Activated T-cell treated with anti-CD3 and anti-CD28 coated beads, Interleukin-2, amount 50 U/mL, for 4 hours (primary cell): ENCODE data around the gene RASSF10. TPM values are rescaled to one million over a fixed set of nuclear protein-coding genes. Genes with fewer than 3 reads are reported as not detected.

ENCODE experiments used
- ATAC-seq, 2 donors: fragments of 200-7000 bp; cut with Tn5 transposase; one replicate each; pipeline ENCODE4 v1.10.0; 2021
- DNase-seq: peaks from one replicate; pipeline ENCODE4 v3.0.0-alpha.2; 2020
- H3K27me3 Mint-ChIP-seq: one replicate; pipeline ENCODE4 v1.8.0; 2021; ENCODE audit warnings: low read depth, mixed read lengths
- H3K36me3 Mint-ChIP-seq: one replicate; pipeline ENCODE4 v1.8.0; 2022; ENCODE audit warnings: mixed read lengths; ENCODE audit not compliant: insufficient read depth
- H3K4me1 Mint-ChIP-seq: one replicate; pipeline ENCODE4 v1.8.0; 2021; ENCODE audit warnings: low read depth, mixed read lengths
- H3K4me3 Mint-ChIP-seq: one replicate; pipeline ENCODE4 v1.8.0; 2021; ENCODE audit warnings: mild to moderate bottlenecking, moderate library complexity, mixed read lengths
- H3K9me3 Mint-ChIP-seq: one replicate; pipeline ENCODE4 v1.8.0; 2021; ENCODE audit warnings: mixed read lengths
- total RNA-seq, 3 donors: library from RNA; stranded (reverse); gene quantifications; one replicate each; pipeline ENCODE4 v1.2.1, GENCODE V29; 2021

Gene RASSF10
- total RNA-seq, 3 donors from 2014 or later = not detected

DNA sequence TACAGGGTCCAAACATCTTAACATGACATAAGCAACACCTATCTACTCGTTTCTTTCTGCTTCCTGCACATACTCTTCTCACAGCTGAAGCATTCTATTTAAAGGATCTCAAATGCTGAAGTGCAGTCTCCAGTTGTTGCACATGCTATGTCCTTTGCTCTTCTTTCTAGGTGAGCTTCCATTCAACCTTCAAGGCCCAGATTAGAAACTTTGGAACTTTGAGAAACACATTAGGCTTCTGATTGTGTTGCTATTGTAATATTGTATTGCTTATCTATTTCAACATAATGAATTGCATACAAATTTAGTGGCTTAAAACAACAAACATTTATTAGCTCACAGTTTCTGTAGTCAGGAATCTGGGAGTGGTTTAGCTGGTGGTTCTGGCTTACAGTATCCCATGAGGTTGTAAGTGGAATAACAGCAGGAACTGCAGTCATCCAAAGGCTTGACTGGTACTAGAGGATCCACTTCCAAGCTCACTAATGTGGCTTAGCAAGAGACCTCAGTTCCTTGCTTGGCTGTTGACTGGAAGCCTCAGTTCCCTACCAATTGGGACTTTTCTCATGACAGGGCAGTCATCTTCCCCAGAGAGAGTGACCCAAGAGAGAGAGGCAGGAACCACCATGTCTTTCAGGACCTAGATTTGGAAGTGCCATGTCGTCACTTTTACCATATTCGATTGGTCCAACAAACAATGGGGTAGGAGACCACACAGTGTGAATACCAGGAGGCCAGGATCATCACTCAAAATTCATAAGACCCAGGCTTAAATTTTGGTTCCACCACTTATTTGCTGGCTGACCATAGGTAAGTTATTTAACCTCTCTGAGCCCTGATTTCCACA is 27.2 kb upstream of the RASSF10 start:
- H3K4me3 Mint-ChIP-seq = no peak overlapping the region
- ATAC-seq = no peak
- no peak for DNase-seq
- no peaks in the 10 kb centered on the region for H3K4me1 Mint-ChIP-seq
- H3K9me3 Mint-ChIP-seq = no peaks in the 10 kb centered on the region
- peaks cover 12% of the 10 kb centered on the region for H3K27me3 Mint-ChIP-seq
- H3K36me3 Mint-ChIP-seq = no peaks in the 10 kb centered on the region

DNA sequence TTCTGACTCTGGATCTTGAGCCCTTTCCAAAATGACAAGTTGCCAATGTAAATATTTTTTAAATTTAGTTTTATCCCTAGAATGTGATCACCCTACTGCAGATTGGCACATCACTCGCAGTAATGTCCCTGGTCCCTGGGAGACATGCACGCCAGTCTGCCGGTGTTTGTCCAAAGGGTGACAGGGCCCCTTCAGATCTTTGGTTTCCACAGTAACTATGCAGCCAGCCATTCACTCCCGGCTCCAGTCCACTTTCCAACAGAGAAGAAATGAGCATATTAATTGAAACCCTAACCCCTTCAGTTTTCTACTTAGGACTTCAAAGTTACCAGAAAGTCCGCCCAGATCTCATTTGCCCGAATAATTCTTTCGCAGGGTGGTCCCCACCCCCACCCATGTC is 25.8 kb upstream of the RASSF10 start:
- no peaks in the 10 kb centered on the region for H3K9me3 Mint-ChIP-seq
- no peak overlapping the region for H3K4me3 Mint-ChIP-seq
- no peaks in the 10 kb centered on the region for H3K4me1 Mint-ChIP-seq
- ATAC-seq = no peak
- no peak for DNase-seq
- peaks cover 12% of the 10 kb centered on the region for H3K27me3 Mint-ChIP-seq
- no peaks in the 10 kb centered on the region for H3K36me3 Mint-ChIP-seq

DNA sequence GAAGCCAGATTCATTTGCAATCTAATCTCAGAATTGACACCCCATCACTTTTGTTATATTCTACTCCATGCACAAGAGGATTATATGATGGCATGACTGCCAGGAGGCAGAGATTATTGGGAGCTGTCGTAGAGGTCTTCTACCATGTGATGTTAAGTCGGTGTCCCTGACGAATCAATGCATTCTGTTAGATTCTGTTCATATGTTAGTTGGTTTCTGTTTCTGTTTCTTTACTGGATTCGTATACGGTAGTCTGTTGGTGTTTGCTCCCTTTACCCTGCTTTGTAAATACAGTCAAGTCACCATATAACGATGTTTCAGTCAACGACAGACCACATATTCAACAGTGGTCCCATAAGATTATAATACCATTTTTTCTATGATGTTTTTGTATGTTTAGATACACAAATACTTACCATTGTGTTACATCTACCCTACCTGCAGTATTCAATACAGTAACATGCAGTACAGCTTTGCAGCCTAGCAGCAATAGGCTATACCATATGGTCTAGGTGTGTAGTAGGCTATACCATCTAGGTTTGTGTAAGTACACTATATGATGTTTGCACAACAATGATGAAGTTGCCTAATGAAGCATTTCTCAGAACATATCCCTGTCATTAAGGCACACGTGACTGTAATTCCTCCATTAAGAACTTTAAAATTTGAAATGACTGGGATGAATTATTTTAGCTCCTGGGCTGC is 22.8 kb upstream of the RASSF10 start:
- Mint-ChIP-seq H3K4me1 (no peaks in the 10 kb centered on the region), H3K27me3 (peaks cover 7% of the 10 kb centered on the region), H3K9me3 (no peaks in the 10 kb centered on the region), H3K4me3 (no peak overlapping the region), H3K36me3 (no peaks in the 10 kb centered on the region)
- ATAC-seq (no peak), DNase-seq (no peak)

DNA sequence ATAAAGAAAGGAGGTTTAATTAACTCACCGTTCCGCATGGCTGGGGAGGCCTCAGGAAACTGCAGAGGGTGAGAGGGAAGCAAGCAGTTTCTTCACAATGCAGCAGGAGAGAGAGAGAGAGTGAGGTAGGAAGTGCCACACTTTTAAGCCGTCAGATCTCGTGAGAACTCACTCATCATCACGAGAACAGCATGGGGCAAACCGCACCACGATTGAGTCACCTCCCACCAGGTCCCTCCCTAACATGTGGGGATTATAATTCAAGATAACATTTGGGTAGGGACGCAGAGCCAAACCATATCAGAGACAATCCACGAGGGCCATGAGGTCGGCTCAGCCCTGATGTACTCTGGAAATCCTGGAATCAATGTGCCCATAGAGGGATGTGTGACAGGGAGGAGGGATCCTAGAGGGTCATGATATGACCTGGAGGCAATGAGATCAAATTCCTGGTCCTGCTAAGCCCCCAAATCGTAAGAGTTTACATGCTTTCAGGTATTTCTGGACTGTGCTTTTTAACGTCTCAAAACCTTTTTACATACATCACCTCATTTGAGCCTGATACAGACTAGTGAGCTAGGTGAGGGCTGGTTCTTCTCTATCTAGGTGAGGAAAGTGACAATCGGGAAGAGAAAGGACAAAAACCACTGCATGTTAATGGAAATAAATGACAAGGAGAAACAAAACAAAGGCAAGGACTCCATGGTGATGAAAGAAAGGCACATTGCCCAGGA is 19.5 kb upstream of the RASSF10 start:
- Mint-ChIP-seq H3K4me3 (no peak overlapping the region), H3K4me1 (no peaks in the 10 kb centered on the region), H3K36me3 (no peaks in the 10 kb centered on the region), H3K9me3 (no peaks in the 10 kb centered on the region), H3K27me3 (peaks cover 5% of the 10 kb centered on the region)
- ATAC-seq (no peak), DNase-seq (no peak)

DNA sequence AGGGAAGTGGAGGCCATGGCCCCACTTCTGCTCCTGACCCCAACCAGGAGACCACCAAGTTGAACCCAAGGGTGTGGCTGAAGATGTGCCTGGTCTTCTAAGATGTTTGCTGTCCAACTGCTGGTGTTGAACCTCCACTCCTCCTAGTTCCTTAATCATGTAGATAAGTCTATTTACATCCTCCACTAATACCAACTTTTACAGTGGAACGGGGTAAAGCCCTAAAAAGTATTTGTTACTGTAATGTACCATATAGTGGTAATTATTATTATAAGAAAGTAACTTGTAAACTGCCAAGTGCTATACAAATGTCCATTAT is 19.0 kb upstream of the RASSF10 start:
- Mint-ChIP-seq H3K9me3 (no peaks in the 10 kb centered on the region), H3K4me1 (no peaks in the 10 kb centered on the region), H3K27me3 (peaks cover 5% of the 10 kb centered on the region), H3K4me3 (no peak overlapping the region), H3K36me3 (no peaks in the 10 kb centered on the region)
- DNase-seq = no peak
- no peak for ATAC-seq

DNA sequence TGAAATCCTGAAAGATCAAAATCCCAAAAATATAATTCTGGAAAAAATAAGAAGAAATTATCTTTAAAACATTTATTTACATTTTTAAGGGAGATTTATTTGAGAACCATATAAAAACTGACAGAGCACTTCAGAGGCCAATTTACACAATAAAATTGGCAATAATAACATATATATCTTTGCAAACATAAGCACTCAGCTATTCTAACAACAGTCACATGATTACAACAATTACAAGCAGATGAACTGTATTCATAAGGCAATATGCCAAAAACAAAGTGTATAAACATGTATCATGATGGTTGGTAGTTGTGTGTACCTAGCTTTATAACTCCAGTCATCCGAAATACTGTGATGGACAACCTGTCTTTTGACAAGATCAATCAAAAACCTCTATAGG is 17.7 kb upstream of the RASSF10 start:
- no peak for DNase-seq
- Mint-ChIP-seq H3K4me3 (no peak overlapping the region), H3K9me3 (no peaks in the 10 kb centered on the region), H3K36me3 (no peaks in the 10 kb centered on the region), H3K4me1 (no peaks in the 10 kb centered on the region), H3K27me3 (no peaks in the 10 kb centered on the region)
- no peak for ATAC-seq

DNA sequence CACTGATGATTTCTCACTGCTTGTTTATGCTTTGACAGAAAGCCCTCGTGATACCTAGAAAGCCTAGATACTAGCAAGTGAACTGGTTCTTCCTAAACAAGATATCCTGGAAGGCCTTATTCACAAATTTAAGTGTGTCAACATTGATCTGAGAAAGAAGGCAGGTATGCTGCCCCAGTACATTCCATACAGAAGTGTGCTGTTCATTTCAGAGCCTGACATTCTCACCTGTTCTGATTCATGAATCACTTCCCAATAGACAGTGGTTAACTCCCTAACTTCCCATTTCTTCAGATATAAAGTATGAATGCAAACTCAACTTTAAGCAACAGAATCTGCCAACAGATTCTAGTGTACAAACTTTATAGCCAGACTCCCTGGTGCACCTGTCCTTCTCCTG is 15.5 kb upstream of the RASSF10 start:
- H3K27me3 Mint-ChIP-seq = no peaks in the 10 kb centered on the region
- no peaks in the 10 kb centered on the region for H3K4me1 Mint-ChIP-seq
- no peaks in the 10 kb centered on the region for H3K9me3 Mint-ChIP-seq
- DNase-seq = no peak
- H3K4me3 Mint-ChIP-seq = no peak overlapping the region
- ATAC-seq = no peak
- no peaks in the 10 kb centered on the region for H3K36me3 Mint-ChIP-seq

DNA sequence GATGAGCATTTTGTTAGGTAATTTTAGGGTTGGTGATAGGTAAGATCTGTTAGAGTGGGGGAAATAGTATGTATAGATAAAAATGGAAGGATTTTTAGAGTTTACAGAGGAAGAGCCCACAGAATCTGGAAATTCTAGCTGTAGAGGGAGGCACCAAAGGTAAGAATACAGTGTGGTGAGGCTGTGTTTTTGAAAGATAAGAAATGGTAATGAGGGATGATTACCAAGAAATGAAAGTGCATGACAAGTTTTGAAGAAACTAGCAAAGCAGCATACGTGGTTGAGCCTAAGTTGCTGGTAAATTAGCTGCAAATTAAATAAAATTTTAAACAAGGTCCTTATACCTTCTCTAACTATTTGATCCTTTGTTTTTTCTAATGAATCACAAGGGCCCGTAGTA is 14.6 kb upstream of the RASSF10 start:
- Mint-ChIP-seq H3K4me1 (no peaks in the 10 kb centered on the region), H3K9me3 (no peaks in the 10 kb centered on the region), H3K36me3 (no peaks in the 10 kb centered on the region), H3K4me3 (no peak overlapping the region), H3K27me3 (no peaks in the 10 kb centered on the region)
- DNase-seq = no peak
- ATAC-seq = no peak

DNA sequence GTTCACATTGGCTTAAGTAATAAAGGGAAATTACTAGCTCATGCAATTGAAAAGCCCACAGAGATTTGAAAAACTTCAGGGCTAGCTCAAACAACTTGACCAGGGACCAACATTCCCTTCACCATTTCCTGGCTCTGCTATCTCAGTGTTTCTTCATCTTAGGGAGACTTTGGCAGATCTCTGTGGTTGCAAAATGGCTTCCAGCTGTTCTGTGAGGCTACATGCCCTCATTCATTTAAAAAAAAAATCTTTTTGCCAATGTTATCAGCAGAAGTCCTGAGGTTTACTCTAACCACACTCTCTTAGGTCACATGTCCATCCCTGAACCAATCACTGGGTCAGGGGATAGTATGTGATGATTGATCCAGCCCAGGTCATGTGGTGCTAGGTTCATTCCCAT is 13.9 kb upstream of the RASSF10 start:
- no peak for DNase-seq
- H3K36me3 Mint-ChIP-seq = no peaks in the 10 kb centered on the region
- H3K4me1 Mint-ChIP-seq = no peaks in the 10 kb centered on the region
- no peak for ATAC-seq
- no peaks in the 10 kb centered on the region for H3K9me3 Mint-ChIP-seq
- no peak overlapping the region for H3K4me3 Mint-ChIP-seq
- peaks cover under 1% of the 10 kb centered on the region for H3K27me3 Mint-ChIP-seq

DNA sequence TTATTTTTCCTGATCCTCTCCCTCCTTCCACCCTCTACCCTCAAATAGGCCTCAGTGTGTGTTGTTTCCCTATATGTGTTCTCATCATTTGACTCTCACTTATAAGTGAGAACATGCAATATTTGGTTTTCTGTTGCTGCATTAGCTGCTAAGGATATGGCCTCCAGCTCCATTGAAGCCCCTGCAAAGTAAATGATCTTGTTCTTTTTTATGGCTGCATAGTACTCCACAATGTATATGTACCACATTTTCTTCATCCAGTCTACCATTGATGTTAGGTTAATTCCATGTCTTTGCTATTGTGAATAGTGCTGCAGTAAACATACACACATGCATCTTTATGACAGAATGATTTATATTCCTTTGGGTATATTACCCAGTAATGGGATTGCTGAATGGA is 13.3 kb upstream of the RASSF10 start:
- no peaks in the 10 kb centered on the region for H3K36me3 Mint-ChIP-seq
- ATAC-seq (no peak), DNase-seq (no peak)
- peaks cover 4% of the 10 kb centered on the region for H3K27me3 Mint-ChIP-seq
- H3K4me1 Mint-ChIP-seq = no peaks in the 10 kb centered on the region
- H3K9me3 Mint-ChIP-seq = no peaks in the 10 kb centered on the region
- no peak overlapping the region for H3K4me3 Mint-ChIP-seq

DNA sequence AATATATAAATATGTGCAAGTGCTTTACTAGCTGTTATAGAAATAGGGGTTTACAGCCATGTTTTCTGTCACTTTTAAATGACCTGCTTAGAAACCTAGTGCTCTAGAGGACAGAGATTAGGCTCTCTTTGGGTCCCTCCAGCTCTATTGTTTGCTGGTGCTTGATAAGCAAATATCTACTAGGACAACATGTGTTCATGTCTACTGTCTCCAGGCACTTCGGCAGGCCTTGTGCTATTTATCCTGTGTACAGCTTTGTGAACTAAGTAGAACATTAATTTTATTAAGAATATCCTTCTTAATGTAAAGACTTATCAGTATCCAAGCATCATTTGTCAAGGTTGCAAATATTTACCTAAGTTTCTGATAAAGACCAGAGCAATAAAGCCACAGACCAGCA is 11.9 kb upstream of the RASSF10 start:
- peaks cover 10% of the 10 kb centered on the region for H3K27me3 Mint-ChIP-seq
- no peaks in the 10 kb centered on the region for H3K9me3 Mint-ChIP-seq
- DNase-seq (no peak), ATAC-seq (no peak)
- no peaks in the 10 kb centered on the region for H3K36me3 Mint-ChIP-seq
- H3K4me1 Mint-ChIP-seq = no peaks in the 10 kb centered on the region
- no peak overlapping the region for H3K4me3 Mint-ChIP-seq

DNA sequence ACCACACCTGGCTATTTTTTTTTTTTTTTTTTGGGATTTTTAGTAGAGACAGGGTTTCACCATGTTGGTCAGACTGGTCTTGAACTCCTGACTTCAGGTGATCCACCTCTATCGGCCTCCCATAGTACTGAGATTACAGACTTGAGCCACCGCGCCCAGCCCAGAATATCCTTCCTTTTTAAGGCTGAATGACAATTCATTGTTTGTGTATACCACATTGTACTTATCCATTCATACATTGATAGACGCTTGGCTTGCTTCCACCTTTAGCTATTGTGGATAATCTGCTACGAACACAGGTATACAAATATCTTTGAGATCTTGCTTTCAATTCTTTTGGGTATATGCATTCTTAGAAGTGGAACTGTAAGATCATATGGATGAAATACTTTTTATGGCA is 10.8 kb upstream of the RASSF10 start:
- H3K4me3 Mint-ChIP-seq = no peak overlapping the region
- ATAC-seq (no peak), DNase-seq (no peak)
- peaks cover 13% of the 10 kb centered on the region for H3K27me3 Mint-ChIP-seq
- H3K36me3 Mint-ChIP-seq = no peaks in the 10 kb centered on the region
- H3K4me1 Mint-ChIP-seq = no peaks in the 10 kb centered on the region
- no peaks in the 10 kb centered on the region for H3K9me3 Mint-ChIP-seq

DNA sequence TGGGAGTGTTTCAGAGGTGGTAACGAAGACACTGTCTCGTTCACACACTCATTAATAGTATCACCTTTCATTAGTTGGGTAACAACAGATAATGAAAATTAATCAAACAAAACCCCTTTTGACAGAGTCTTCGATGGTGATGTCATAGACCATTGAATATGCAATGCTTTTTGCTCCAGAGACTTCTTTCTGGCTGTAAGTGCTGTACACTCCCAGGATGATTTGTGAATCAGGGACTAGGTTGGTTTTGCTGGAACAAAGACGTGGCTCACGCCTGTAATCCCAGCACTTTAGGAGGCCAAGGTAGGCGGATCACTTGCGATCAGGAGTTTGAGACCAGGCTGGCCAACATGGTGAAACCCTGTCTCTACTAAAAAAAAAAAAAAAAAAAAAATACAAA is 9.5 kb upstream of the RASSF10 start:
- no peak for DNase-seq
- Mint-ChIP-seq H3K4me1 (no peaks in the 10 kb centered on the region), H3K36me3 (no peaks in the 10 kb centered on the region), H3K27me3 (peaks cover 23% of the 10 kb centered on the region), H3K9me3 (no peaks in the 10 kb centered on the region), H3K4me3 (no peak overlapping the region)
- ATAC-seq = no peak

DNA sequence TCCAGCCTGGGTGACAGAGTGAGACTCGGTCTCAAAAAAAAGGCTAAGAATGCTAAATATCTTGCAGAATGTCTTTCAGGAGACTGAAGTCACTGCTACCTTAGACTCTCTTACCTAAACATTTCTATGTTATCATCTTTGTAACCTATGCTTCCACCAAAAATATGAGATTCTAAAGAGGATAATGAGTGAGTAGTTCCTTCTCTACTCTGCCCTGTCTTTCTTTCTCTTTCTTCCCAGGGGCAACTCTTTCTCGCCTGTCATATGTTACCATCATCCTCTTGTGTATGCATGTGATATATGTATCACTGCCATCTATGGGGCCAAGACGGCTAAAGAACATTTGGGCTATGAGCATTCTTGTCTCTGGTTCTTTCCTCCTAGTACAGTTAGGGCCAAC is 9.0 kb upstream of the RASSF10 start:
- Mint-ChIP-seq H3K4me3 (no peak overlapping the region), H3K9me3 (no peaks in the 10 kb centered on the region), H3K27me3 (peaks cover 24% of the 10 kb centered on the region), H3K4me1 (no peaks in the 10 kb centered on the region), H3K36me3 (no peaks in the 10 kb centered on the region)
- no peak for ATAC-seq
- no peak for DNase-seq

DNA sequence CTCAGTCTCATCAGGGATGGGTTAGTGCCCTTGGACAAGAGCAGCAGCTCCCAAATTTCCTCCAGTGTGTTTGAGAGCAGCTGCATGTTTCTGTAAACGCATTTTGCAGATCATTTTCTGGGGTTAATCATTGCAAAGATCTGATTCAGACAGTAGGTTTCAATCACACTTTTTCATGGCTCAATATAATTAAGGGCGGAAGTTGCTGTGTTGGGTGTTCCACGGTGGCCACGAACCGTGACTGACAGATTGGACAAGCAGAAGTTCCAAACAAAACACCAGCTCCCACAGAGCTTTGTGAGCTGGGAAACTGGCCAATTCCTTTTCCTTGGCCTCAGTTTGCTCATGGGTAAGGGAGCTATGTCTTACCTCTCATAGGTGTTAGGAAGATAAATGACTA is 8.4 kb upstream of the RASSF10 start:
- no peak for DNase-seq
- no peaks in the 10 kb centered on the region for H3K36me3 Mint-ChIP-seq
- H3K27me3 Mint-ChIP-seq = peaks cover 27% of the 10 kb centered on the region
- no peak for ATAC-seq
- no peaks in the 10 kb centered on the region for H3K4me1 Mint-ChIP-seq
- no peak overlapping the region for H3K4me3 Mint-ChIP-seq
- H3K9me3 Mint-ChIP-seq = no peaks in the 10 kb centered on the region
